ENCODE data around the gene CAST.

GRCh38 chr5:96755851-96756250 lies 93.7 kb downstream of the CAST start:
- no peak for TF ChIP-seq CTCF (IDR thresholded peaks at IDR 0.05)
- no peak for TF ChIP-seq POLR2AphosphoS5 (IDR thresholded peaks at IDR 0.05)
